Ishikawa (cell line): Measurements from ENCODE around the gene DST.

Experiments used
- CEBPB ChIP-seq: IDR thresholded peaks from 2 replicates; pipeline ENCODE4 v1.6.1; 2012
- CREB1 ChIP-seq: IDR thresholded peaks from 2 replicates; pipeline ENCODE4 v1.6.1; 2012; ENCODE audit warnings: low read depth
- EGR1 ChIP-seq: IDR thresholded peaks from 2 replicates; pipeline ENCODE4 v1.6.1; 2012
- EP300 ChIP-seq: IDR thresholded peaks from 2 replicates; pipeline ENCODE4 v1.6.1; 2012; ENCODE audit warnings: borderline replicate concordance
- FOXM1 ChIP-seq: IDR thresholded peaks from 2 replicates; pipeline ENCODE4 v1.6.1; 2012; ENCODE audit warnings: low read depth, borderline replicate concordance
- NFIC ChIP-seq: IDR thresholded peaks from 2 replicates; pipeline ENCODE4 v1.6.1; 2012
- RAD21 ChIP-seq: IDR thresholded peaks from 2 replicates; pipeline ENCODE4 v1.6.1; 2012; ENCODE audit warnings: low read depth
- TAF1 ChIP-seq: IDR thresholded peaks from 2 replicates; pipeline ENCODE4 v1.6.1; 2012; ENCODE audit warnings: low read depth, mild to moderate bottlenecking
- TCF12 ChIP-seq: IDR thresholded peaks from 2 replicates; pipeline ENCODE4 v1.6.1; 2012; ENCODE audit warnings: low read depth
- TEAD4 ChIP-seq: IDR thresholded peaks from 2 replicates; pipeline ENCODE4 v1.6.1; 2012
- YY1 ChIP-seq: IDR thresholded peaks from 2 replicates; pipeline ENCODE4 v1.6.1; 2012; ENCODE audit warnings: low read depth
- ZBTB7A ChIP-seq: IDR thresholded peaks from 2 replicates; pipeline ENCODE4 v1.6.1; 2012; ENCODE audit warnings: low read depth
- TF ChIP-seq, protein P1 (sequence below): IDR thresholded peaks from 2 replicates; pipeline ENCODE4 v1.6.1; 2012; ENCODE audit warnings: low read depth, mild to moderate bottlenecking
- TF ChIP-seq, protein P2 (sequence below): IDR thresholded peaks from 2 replicates; pipeline ENCODE4 v1.6.1; 2012
- TF ChIP-seq, protein P3 (sequence below): IDR thresholded peaks from 2 replicates; pipeline ENCODE4 v1.6.1; 2012

Gene DST

DNA sequence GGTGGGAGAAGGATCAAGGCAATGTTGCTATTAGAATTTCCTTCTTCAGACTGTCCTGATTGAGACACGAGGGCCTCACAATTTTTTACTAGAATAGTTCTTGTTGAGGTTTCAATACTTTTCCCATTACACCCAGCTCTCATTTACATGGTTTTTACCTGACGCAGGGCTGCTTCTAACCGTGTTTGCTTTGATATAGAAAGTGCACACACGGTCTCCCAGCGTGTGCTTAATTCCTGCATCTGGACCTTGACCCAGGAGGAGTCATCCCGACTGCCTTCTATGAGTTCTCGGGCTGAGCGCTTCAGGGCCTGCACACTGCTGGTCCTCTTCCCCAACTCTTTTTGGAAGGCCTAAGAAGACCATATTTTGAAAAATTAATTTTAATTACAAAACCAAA is 160.2 kb downstream of the DST start:
- TF ChIP-seq TAF1: no peak
- no peak for TF ChIP-seq YY1
- TF ChIP-seq ZBTB7A: no peak
- TF ChIP-seq EGR1: no peak
- no peak for TF ChIP-seq CEBPB
- no peak for TF ChIP-seq FOXM1
- no peak for TF ChIP-seq TCF12
- no peak for TF ChIP-seq EP300
- TF ChIP-seq CREB1: no peak

DNA sequence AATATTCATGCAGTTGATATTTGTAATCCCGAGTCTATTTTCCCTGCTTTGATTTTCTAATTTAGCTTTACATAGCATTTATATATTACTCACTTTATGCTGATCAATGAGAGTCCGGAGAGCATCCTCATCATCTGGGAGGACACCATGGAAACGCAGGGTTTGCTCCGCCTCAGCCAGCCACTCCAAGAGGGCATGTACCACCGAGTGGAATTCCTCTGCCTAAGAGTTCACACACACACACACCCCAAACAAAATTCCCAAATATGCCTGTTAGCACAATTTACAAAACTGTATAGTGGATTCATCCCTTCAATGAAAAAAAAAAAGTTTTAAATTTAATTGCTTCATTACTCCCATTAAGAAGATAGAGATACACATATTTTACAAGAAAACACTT is 160.7 kb downstream of the DST start:
- no peak for TF ChIP-seq TAF1
- TF ChIP-seq CEBPB: no peak

DNA sequence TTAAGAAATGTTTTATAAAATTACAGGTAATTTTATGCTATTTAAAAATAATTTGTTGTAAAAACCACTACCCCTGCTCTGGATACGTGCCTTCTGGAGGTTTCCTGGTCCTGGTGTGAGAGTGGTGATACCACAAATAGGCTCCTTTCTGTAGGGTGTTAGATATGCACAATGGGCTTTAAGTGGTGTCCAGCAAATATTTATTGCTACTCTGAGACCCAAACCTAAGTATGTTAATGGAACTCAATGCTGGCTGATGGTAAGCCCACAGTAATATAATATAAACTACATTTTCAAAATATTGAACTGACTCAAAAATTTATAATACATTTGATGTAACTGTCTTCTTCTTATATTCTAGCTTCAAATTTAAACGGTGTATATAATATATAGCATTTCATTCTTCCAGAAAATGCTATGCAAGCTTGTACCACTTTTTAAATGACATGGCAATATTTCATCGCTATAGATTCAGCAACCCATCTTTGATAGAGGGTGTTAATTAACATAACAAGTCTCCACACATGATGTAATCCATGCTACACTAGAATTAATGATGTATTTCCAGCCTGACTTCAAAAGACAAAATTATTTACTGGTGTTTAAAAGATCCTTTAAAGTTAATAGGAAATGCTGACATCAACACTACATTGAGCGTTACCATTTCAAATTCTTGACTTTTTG is 161.9 kb downstream of the DST start:
- TF ChIP-seq FOXM1 (no peak), CEBPB (no peak), EP300 (no peak), TEAD4 (no peak), ZBTB7A (no peak), NFIC (no peak), YY1 (no peak), EGR1 (no peak), TCF12 (no peak), RAD21 (no peak), CREB1 (no peak), TAF1 (no peak)
- TF ChIP-seq, protein P1, sequence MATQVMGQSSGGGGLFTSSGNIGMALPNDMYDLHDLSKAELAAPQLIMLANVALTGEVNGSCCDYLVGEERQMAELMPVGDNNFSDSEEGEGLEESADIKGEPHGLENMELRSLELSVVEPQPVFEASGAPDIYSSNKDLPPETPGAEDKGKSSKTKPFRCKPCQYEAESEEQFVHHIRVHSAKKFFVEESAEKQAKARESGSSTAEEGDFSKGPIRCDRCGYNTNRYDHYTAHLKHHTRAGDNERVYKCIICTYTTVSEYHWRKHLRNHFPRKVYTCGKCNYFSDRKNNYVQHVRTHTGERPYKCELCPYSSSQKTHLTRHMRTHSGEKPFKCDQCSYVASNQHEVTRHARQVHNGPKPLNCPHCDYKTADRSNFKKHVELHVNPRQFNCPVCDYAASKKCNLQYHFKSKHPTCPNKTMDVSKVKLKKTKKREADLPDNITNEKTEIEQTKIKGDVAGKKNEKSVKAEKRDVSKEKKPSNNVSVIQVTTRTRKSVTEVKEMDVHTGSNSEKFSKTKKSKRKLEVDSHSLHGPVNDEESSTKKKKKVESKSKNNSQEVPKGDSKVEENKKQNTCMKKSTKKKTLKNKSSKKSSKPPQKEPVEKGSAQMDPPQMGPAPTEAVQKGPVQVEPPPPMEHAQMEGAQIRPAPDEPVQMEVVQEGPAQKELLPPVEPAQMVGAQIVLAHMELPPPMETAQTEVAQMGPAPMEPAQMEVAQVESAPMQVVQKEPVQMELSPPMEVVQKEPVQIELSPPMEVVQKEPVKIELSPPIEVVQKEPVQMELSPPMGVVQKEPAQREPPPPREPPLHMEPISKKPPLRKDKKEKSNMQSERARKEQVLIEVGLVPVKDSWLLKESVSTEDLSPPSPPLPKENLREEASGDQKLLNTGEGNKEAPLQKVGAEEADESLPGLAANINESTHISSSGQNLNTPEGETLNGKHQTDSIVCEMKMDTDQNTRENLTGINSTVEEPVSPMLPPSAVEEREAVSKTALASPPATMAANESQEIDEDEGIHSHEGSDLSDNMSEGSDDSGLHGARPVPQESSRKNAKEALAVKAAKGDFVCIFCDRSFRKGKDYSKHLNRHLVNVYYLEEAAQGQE: no peak
- TF ChIP-seq, protein P2, sequence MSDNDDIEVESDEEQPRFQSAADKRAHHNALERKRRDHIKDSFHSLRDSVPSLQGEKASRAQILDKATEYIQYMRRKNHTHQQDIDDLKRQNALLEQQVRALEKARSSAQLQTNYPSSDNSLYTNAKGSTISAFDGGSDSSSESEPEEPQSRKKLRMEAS: no peak
- TF ChIP-seq, protein P3, sequence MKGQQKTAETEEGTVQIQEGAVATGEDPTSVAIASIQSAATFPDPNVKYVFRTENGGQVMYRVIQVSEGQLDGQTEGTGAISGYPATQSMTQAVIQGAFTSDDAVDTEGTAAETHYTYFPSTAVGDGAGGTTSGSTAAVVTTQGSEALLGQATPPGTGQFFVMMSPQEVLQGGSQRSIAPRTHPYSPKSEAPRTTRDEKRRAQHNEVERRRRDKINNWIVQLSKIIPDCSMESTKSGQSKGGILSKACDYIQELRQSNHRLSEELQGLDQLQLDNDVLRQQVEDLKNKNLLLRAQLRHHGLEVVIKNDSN: no peak

DNA sequence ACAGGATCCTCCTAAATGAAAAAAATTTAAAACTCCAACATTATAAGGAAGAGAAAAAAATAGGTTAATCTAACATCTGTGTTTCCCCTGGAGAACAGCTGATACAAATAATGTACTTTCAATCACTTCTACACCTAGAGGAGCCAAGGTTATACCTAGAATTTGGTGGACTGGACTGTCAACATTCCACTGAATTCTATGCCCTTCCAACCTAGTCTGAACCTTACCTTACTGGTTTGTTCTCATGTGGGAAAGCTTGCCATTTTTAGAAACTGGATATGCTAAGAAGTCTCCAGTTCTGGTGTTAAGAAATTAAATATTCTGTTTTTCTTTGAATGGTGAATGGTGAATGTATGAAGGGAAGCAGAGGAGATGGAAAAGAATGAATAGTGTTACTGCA is 162.4 kb downstream of the DST start:
- TF ChIP-seq NFIC (no peak), CEBPB (no peak), CREB1 (no peak), TCF12 (no peak)

DNA sequence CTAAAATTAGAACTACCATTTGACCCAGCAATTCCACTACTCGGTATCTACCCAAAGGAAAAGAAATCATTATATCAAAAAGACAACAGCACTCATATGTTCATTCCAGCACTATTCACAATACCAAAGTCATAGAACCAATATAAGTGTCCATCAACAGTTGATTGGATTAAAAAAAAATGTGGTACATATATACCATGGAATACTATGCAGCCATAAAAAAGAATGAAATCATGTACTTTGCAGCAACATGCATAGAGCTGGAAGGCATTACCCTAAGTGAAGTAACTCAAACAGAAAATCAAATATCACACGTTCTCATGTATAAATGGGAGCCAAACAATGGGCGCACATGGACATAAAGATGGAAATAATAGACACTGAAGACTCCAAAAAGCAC is 163.3 kb downstream of the DST start:
- TF ChIP-seq TCF12 (no peak), NFIC (no peak), CEBPB (no peak)
- TF ChIP-seq, protein P2: no peak

DNA sequence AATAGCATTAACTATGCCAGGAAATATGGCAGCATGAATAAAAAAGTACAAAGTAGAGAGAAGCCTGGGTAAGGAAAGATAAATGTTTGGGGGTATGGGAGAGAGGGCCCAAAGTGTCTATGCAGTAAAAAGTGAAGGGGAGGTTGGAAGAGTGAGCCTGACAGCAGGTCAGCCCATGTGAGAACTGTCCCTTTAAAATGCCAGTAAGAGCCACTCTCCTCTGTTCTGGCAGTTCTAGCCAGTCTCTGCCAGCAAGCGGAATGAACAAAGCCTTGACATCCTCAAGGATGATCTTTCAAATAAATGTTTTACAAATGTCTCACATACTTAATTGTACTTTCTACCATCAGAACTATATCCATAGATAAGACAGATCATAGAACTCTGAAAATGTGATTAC is 164.5 kb downstream of the DST start:
- TF ChIP-seq, protein P1: no peak
- TF ChIP-seq TAF1: no peak
- TF ChIP-seq CREB1: no peak
- TF ChIP-seq, protein P3: no peak
- TF ChIP-seq ZBTB7A: no peak
- TF ChIP-seq, protein P2: no peak

DNA sequence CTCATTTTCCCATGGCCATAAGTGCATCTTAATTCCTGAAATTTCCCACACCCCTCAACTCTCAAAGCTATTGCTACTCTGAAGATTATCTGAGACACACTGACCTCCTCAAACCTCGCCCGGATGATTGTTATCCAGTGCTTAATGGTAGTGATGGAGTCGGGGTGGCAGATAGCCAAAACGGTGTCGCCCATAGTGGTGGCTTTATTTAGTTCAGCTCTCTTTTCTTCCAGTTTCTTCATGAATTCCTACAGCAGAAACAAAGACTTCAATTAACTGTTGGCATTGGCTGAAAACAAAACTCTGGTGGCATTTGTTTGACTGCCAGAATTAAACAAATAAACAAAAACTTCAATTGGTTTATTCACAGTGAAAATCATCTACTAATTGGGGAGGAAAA is 165.4 kb downstream of the DST start:
- TF ChIP-seq NFIC (no peak), CEBPB (no peak)
- TF ChIP-seq, protein P1: no peak
